CD8-positive, alpha-beta memory T cell (primary cell): ENCODE measurements around the gene PIP5K1C. TPM values are rescaled to one million over a fixed set of nuclear protein-coding genes. Genes with fewer than 3 reads are reported as not detected.
"Not testable (repeated sequence)": the region's sequence is repeated elsewhere in the genome, so short reads cannot be mapped to it uniquely, and the experiment has no call there.

Experiments
- CTCF ChIA-PET: fragments of 350-600 bp; sonication (Branson Sonifier 250); formaldehyde crosslinking; loops from one replicate; lab custom pipeline; 2021; ENCODE audit warnings: antibody characterized with exemption; lab: Charles Lee
- POLR2A ChIA-PET: fragments of 350-600 bp; sonication (Branson Sonifier 250); formaldehyde crosslinking; loops from one replicate; lab custom pipeline; 2021; ENCODE audit warnings: antibody characterized with exemption; lab: Charles Lee
- DNase-seq, 5 donors: peaks; one replicate each; pipeline versions ENCODE4 v3.0.0 to v3.0.0-alpha.2; 2020 to 2022; ENCODE audit warnings: mixed read lengths in 1 of 5
- H3K27ac ChIP-seq: one replicate; pipeline ENCODE4 v1.7.0; 2013; ENCODE audit warnings: low read depth, mild to moderate bottlenecking, low read length, moderate library complexity
- H3K27me3 ChIP-seq: 2 replicates; pipeline ENCODE4 v1.7.0; 2013; ENCODE audit warnings: low read length, mild to moderate bottlenecking; ENCODE audit not compliant: insufficient read depth, poor library complexity, severe bottlenecking
- H3K36me3 ChIP-seq: 2 replicates; pipeline ENCODE4 v1.7.0; 2013; ENCODE audit warnings: mild to moderate bottlenecking, low read length, moderate library complexity; ENCODE audit not compliant: insufficient read depth
- H3K4me1 ChIP-seq: 2 replicates; pipeline ENCODE4 v1.7.0; 2013; ENCODE audit warnings: mild to moderate bottlenecking, low read length, moderate library complexity; ENCODE audit not compliant: insufficient read depth
- H3K4me3 ChIP-seq: 2 replicates; pipeline ENCODE4 v1.7.0; 2013; ENCODE audit warnings: mild to moderate bottlenecking, low read length
- H3K9me3 ChIP-seq: 2 replicates; pipeline ENCODE4 v1.7.0; 2013; ENCODE audit warnings: mild to moderate bottlenecking, low read length
- H3K27ac Mint-ChIP-seq, 8 donors: one replicate each; pipeline ENCODE4 v1.8.0; 2020 to 2021; ENCODE audit warnings: mixed read lengths in 8 of 8, mild to moderate bottlenecking in 6 of 8, inconsistent platforms in 3 of 8, moderate library complexity in 3 of 8
- H3K27me3 Mint-ChIP-seq, 2 donors: one replicate each; pipeline ENCODE4 v1.8.0; 2020 to 2021; ENCODE audit warnings: mixed read lengths in 2 of 2, mild to moderate bottlenecking in 1 of 2, moderate library complexity in 1 of 2
- H3K36me3 Mint-ChIP-seq, 3 donors: one replicate each; pipeline ENCODE4 v1.8.0; 2020 to 2021; ENCODE audit warnings: mixed read lengths in 3 of 3, inconsistent platforms in 1 of 3, mild to moderate bottlenecking in 1 of 3
- H3K4me1 Mint-ChIP-seq, 3 donors: one replicate each; pipeline ENCODE4 v1.8.0; 2020 to 2021; ENCODE audit warnings: mixed read lengths in 3 of 3, inconsistent platforms in 1 of 3, mild to moderate bottlenecking in 1 of 3
- H3K4me3 Mint-ChIP-seq, 7 donors: one replicate each; pipeline ENCODE4 v1.8.0; 2020 to 2021; ENCODE audit warnings: mixed read lengths in 7 of 7, mild to moderate bottlenecking in 6 of 7, moderate library complexity in 4 of 7, inconsistent platforms in 2 of 7
- H3K9me3 Mint-ChIP-seq, 5 donors: one replicate each; pipeline ENCODE4 v1.8.0; 2020 to 2022; ENCODE audit warnings: mixed read lengths in 5 of 5, mild to moderate bottlenecking in 3 of 5, moderate library complexity in 2 of 5, inconsistent platforms in 1 of 5
- polyA plus RNA-seq: library from polyadenylated mRNA; unstranded; fragments of 300-500 nt; fragmentation: Illumina TruSeq; gene quantifications from one replicate; pipeline ENCODE4 v1.2.3, GENCODE V29; 2021
- total RNA-seq, 2 experiments: library from RNA; stranded (reverse); gene quantifications; one replicate each; pipeline ENCODE4 v1.2.3, GENCODE V29; 2021

Gene PIP5K1C
- total and polyA plus RNA-seq, 3 experiments from 2014 or later = 16.0 to 27.6 (median 26.9) TPM

DNA sequence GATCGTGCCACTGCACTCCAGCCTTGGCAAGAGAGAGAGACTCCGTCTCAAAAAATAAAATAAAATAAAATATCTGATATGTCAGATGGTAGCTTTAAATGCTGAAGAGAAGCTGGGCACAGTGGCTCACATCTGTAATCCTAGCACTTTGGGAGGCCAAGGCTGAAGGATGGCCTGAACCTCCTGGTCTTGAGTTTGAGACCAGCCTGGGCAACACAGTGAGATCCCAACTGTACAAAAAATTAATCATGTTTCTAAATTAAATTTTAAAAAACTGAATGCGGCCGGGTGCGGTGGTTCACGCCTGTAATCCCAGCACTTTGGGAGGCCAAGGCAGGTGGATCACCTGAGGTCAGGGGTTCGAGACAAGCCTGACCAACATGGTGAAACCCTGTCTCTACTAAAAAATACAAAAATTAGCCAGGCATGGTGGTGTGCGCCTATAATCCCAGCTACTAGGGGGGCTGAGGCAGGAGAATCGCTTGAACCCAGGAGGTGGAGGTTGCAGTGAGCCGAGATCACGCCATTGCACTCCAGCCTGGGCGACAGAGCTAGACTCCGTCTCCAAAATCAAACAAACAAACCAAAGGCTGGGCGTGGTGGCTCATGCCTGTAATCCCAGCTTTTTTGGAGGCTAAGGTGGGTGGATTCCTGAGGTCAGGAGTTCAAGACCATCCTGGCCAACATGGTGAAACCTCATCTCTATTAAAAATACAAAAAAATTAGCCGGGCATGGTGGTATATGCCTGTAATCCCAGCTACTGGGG lies 116.0 kb downstream of the PIP5K1C start:
- CTCF ChIA-PET = interaction anchor here (1.4 to 3.1 kb wide), 3 partner anchors 20 to 38 kb away, joined by 3 to 18 read pairs (median 4); no protein-coding TSS in a partner anchor
- H3K27me3 ChIP-seq, H3K36me3 Mint-ChIP-seq, DNase-seq, H3K27ac ChIP-seq, H3K27me3 Mint-ChIP-seq, H3K4me1 ChIP-seq, H3K9me3 ChIP-seq, H3K4me1 Mint-ChIP-seq, H3K9me3 Mint-ChIP-seq, H3K36me3 ChIP-seq, H3K27ac Mint-ChIP-seq, H3K4me3 ChIP-seq: not testable (repeated sequence)
- POLR2A ChIA-PET = interaction anchor here (0.7 to 2.2 kb wide), 2 partner anchors 21 to 39 kb away, joined by 4 to 7 read pairs; no protein-coding TSS in a partner anchor
- peak overlapping the region in 2 of 7 donors; percentile 32 to 59 for H3K4me3 Mint-ChIP-seq

DNA sequence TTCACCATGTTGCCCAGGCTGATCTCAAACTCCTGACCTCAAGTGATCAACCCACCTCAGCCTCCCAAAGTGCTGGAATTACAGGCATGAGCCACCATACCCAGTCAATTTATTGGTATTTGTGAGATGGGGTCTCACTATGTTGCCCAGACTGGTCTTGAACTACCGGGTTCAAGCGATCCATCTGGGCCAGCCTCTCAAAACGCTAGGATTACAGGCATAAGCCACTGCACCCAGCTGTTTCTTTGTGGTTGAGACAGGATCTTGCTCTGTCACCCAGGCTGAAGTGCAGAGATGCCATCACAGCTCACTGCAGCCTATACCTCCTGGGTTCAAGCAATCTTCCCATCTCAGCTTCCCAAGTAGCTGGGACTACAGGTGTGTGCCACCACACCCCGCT lies 118.5 kb downstream of the PIP5K1C start:
- H3K36me3 ChIP-seq, H3K9me3 Mint-ChIP-seq, H3K27ac Mint-ChIP-seq, H3K4me3 ChIP-seq, POLR2A ChIA-PET, H3K4me1 Mint-ChIP-seq, DNase-seq, H3K27me3 ChIP-seq, H3K4me3 Mint-ChIP-seq, H3K36me3 Mint-ChIP-seq, H3K27ac ChIP-seq, H3K4me1 ChIP-seq, H3K27me3 Mint-ChIP-seq, H3K9me3 ChIP-seq: not testable (repeated sequence)
- CTCF ChIA-PET = interaction anchor here (0.8 kb wide), 1 partner anchor 42 kb away, joined by 4 read pairs; no protein-coding TSS in a partner anchor

Other genes starting within 250 kb of the PIP5K1C start
- not detected for gene SMIM24, start 219.9 kb downstream of the PIP5K1C start, total RNA-seq
- gene SMIM24, start 219.9 kb downstream of the PIP5K1C start, polyA plus RNA-seq = 0.66 TPM
- gene SMIM44, start 217.0 kb downstream of the PIP5K1C start, total RNA-seq = not detected
- not detected for gene SMIM44, start 217.0 kb downstream of the PIP5K1C start, polyA plus RNA-seq
- gene DOHH, start 199.8 kb downstream of the PIP5K1C start, total RNA-seq = 10 to 100 TPM; 21.3 to 21.4 TPM
- 14.0 TPM for gene DOHH, start 199.8 kb downstream of the PIP5K1C start, polyA plus RNA-seq
- gene FZR1, start 194.2 kb downstream of the PIP5K1C start, total RNA-seq = 10 to 100 TPM; 36.7 to 36.9 TPM
- 14.4 TPM for gene FZR1, start 194.2 kb downstream of the PIP5K1C start, polyA plus RNA-seq
- 1 to 10 TPM; 1.0 to 1.2 TPM for gene TEKTIP1, start 161.3 kb downstream of the PIP5K1C start, total RNA-seq
- 0.38 TPM for gene TEKTIP1, start 161.3 kb downstream of the PIP5K1C start, polyA plus RNA-seq
- 100 to 1,000 TPM; 114 to 119 TPM for gene MFSD12, start 142.9 kb downstream of the PIP5K1C start, total RNA-seq
- gene MFSD12, start 142.9 kb downstream of the PIP5K1C start, polyA plus RNA-seq = 48.9 TPM
- gene HMG20B, start 127.5 kb downstream of the PIP5K1C start, total RNA-seq = 10 to 100 TPM; 44.0 to 50.6 TPM
- gene HMG20B, start 127.5 kb downstream of the PIP5K1C start, polyA plus RNA-seq = 54.2 TPM
- gene GIPC3, start 115.0 kb downstream of the PIP5K1C start, total RNA-seq = under 1 TPM; 0.33 to 0.46 TPM
- gene GIPC3, start 115.0 kb downstream of the PIP5K1C start, polyA plus RNA-seq = 1.8 TPM
- gene TBXA2R, start 93.6 kb downstream of the PIP5K1C start, total RNA-seq = 1 to 10 TPM; 1.5 to 2.4 TPM
- gene TBXA2R, start 93.6 kb downstream of the PIP5K1C start, polyA plus RNA-seq = 7.6 TPM
- 10 to 100 TPM; 37.2 to 39.5 TPM for gene CACTIN, start 73.7 kb downstream of the PIP5K1C start, total RNA-seq
- 16.8 TPM for gene CACTIN, start 73.7 kb downstream of the PIP5K1C start, polyA plus RNA-seq
- gene TJP3, start 7.9 kb upstream of the PIP5K1C start, total RNA-seq = 1 to 10 TPM; 1.5 to 1.7 TPM
- 16.2 TPM for gene TJP3, start 7.9 kb upstream of the PIP5K1C start, polyA plus RNA-seq
- gene APBA3, start 61.2 kb upstream of the PIP5K1C start, total RNA-seq = 10 to 100 TPM; 36.3 to 39.0 TPM
- gene APBA3, start 61.2 kb upstream of the PIP5K1C start, polyA plus RNA-seq = 40.8 TPM
- 10 to 100 TPM; 85.0 to 95.3 TPM for gene MRPL54, start 62.2 kb upstream of the PIP5K1C start, total RNA-seq
- gene MRPL54, start 62.2 kb upstream of the PIP5K1C start, polyA plus RNA-seq = 113 TPM
- not detected for gene RAX2, start 71.8 kb upstream of the PIP5K1C start, total RNA-seq
- gene RAX2, start 71.8 kb upstream of the PIP5K1C start, polyA plus RNA-seq = not detected
- 10 to 100 TPM; 27.6 to 28.1 TPM for gene MATK, start 85.9 kb upstream of the PIP5K1C start, total RNA-seq
- 142 TPM for gene MATK, start 85.9 kb upstream of the PIP5K1C start, polyA plus RNA-seq
- under 1 TPM; 0.57 to 0.71 TPM for gene ZFR2, start 168.6 kb upstream of the PIP5K1C start, total RNA-seq
- 4.8 TPM for gene ZFR2, start 168.6 kb upstream of the PIP5K1C start, polyA plus RNA-seq
- not detected for gene ATCAY, start 180.2 kb upstream of the PIP5K1C start, total RNA-seq
- not detected for gene ATCAY, start 180.2 kb upstream of the PIP5K1C start, polyA plus RNA-seq
- gene NMRK2, start 232.6 kb upstream of the PIP5K1C start, total RNA-seq = not detected
- not detected for gene NMRK2, start 232.6 kb upstream of the PIP5K1C start, polyA plus RNA-seq